GM12873 (cell line): ENCODE measurements around the gene DROSHA.

Source experiments
- TF ChIP-seq, protein P1 (sequence below): IDR thresholded peaks from 2 replicates; pipeline ENCODE4 v1.5.1; 2012; ENCODE audit warnings: low read depth, mild to moderate bottlenecking, moderate library complexity, low read length, control low read depth; ENCODE audit not compliant: insufficient read depth; ENCODE audit errors: missing control alignments

Gene DROSHA

DNA sequence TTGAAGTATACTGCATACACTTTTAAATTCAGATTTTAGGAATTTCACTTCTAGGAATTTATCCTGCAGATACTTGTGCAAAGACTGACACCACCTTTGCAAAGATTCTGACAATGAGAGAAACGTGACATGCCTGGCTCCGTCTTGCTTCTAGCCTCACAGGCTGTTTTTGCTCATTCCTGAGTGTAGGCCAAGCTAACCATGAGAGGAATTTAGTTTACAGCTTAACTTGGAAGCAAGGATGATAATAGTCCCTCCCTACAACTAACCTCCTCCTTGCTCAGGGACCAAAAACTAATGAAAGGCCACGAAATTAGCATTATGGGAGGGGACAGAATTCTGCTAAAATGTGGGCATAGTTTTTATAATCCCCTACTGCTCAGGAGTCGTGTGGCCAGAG lies 31.3 kb upstream of the DROSHA start:
- TF ChIP-seq, protein P1, sequence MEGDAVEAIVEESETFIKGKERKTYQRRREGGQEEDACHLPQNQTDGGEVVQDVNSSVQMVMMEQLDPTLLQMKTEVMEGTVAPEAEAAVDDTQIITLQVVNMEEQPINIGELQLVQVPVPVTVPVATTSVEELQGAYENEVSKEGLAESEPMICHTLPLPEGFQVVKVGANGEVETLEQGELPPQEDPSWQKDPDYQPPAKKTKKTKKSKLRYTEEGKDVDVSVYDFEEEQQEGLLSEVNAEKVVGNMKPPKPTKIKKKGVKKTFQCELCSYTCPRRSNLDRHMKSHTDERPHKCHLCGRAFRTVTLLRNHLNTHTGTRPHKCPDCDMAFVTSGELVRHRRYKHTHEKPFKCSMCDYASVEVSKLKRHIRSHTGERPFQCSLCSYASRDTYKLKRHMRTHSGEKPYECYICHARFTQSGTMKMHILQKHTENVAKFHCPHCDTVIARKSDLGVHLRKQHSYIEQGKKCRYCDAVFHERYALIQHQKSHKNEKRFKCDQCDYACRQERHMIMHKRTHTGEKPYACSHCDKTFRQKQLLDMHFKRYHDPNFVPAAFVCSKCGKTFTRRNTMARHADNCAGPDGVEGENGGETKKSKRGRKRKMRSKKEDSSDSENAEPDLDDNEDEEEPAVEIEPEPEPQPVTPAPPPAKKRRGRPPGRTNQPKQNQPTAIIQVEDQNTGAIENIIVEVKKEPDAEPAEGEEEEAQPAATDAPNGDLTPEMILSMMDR = no peak

DNA sequence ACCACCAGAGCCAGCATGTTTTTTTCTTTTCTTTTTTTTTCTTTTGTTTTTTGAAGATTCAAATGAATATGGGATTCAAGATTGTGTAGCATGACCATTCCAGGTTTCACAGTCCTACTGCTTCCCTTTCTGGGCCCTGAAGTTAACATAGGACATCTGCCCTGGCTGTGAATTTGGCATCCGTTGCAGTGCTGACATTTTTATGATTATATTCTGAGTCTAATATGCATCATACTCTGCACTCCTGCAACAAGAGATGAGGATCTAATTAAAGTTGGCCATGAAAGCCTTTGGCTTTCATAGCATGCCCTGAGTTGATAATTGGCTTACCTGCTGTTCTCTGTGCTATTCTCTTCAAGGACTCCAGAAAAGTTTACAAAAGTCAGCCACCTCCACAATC lies 30.1 kb upstream of the DROSHA start:
- TF ChIP-seq, protein P1 = no peak

DNA sequence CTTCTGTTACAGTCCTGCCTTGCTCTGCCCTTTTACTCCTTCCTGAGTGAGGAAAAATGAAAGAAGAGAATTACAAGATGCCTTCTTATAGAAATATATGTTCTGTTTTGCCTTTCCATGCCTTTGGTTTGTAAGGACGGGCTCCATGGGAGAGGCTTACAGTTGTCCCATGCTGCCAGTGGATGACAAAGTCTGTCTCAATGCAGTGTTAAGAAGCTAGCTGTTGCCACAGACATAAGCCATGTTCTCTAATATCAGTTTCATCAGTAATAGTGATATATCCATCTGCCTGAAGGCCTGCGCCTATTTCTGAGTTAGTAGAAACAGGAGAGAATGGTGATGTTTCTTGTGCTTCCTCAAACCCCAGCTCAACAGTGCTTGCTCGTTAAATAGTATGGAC lies 28.0 kb upstream of the DROSHA start:
- TF ChIP-seq, protein P1 = no peak

DNA sequence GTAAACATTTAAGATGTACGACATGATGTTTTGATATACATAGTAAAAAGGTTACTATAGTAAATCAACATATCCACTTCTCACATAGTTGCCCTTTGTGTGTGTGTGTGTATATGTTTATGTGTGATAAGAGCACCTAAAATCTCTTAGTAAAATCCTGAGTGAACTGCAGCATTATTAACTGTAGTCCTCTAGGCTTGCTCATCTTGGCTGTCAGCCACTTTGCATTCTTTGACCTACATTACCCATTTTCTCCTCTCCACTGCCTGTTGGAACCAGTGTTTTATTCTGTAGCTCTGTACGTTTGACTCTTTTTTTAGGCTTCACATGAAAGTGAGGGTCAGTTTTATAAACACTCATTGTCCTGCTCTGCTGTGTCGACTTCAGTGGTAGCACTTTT lies 24.6 kb upstream of the DROSHA start:
- TF ChIP-seq, protein P1 = no peak

DNA sequence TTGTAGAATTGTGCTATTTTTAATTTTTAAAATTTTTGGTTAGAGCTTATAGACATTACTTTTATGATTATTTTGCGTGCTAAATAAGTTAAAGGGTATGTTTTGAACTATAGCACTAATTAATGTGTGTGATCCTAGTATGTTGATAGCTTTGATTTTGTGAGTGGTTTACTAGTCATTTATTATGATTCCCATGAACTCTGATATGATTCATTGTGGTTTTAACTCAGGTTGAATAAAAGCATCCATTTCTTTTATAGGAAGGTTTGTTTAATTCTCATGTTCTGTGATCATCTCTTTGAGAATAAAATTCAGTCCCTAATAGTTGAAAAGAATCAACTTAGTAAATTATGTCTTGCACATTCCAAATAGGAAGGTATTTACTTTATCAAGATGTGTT lies 22.7 kb upstream of the DROSHA start:
- TF ChIP-seq, protein P1 = no peak

DNA sequence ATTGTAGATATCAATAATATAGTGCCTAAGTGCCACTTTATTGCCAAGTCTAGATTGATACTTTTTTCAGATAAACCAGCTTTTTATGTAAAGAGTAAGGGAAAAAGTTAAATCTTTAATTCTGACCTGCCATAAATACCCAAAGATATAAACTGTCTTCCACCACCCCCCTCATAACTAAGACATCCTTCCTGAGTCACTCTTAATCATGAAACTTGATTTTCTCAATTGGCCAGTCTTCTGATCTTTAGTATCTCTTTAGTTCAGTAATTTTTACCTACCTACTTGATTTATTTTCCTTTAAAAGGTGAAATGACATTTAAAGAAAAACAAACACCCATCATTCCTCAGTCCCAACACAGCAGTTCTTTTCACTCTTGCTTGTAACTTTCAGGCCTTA lies 22.0 kb upstream of the DROSHA start:
- TF ChIP-seq, protein P1 = no peak

DNA sequence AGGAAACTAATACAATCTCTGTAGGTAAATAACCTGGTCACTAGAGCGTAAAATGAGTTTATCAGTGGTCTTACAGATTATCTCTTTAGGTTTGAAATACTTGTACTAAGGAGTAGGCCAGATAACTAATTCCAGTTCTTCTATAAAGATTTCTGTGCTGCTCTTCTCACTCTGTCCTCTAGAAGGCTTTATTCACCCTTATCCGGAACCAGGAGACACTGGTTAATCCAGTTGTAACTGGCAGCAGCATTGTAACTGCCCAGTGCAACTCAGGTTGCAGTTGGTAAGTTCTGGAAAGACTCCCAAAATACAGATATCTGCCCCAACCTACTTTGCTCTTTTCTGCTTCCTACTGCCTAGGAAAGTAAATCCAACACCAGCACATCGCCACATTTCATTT lies 20.0 kb upstream of the DROSHA start:
- TF ChIP-seq, protein P1 = no peak
